WTC11 (cell line): Measurements from ENCODE around the gene RPP40. TPM values are rescaled to one million over a fixed set of nuclear protein-coding genes. Genes with fewer than 3 reads are reported as not detected.
A peak's percentile ranks its signal among the peaks of the same experiment; 100 is the strongest.

Source experiments
- ATAC-seq: fragments of 200-7000 bp; cut with Tn5 transposase; 2 replicates; pipeline ENCODE4 v1.10.0; 2021; ENCODE audit warnings: mild to moderate bottlenecking, moderate library complexity
- CTCF ChIA-PET: fragments of 300-600 bp; sonication (Branson Sonifier 250); formaldehyde crosslinking; loops from one replicate; lab custom pipeline; 2021; ENCODE audit warnings: antibody characterized with exemption; lab: Charles Lee
- POLR2A ChIA-PET: fragments of 350-600 bp; sonication (Branson Sonifier 250); formaldehyde crosslinking; loops from one replicate; lab custom pipeline; 2021; ENCODE audit warnings: antibody characterized with exemption; lab: Charles Lee
- DNase-seq: peaks from one replicate; pipeline ENCODE4 v3.0.0; 2021; ENCODE audit warnings: low spot score
- H3K27ac Mint-ChIP-seq: 2 replicates; pipeline ENCODE4 v1.8.0; 2021; ENCODE audit warnings: mixed read lengths
- H3K27me3 Mint-ChIP-seq: 2 replicates; pipeline ENCODE4 v1.8.0; 2021; ENCODE audit warnings: low read depth, mild to moderate bottlenecking, moderate library complexity, mixed read lengths
- H3K36me3 Mint-ChIP-seq: 2 replicates; pipeline ENCODE4 v1.8.0; 2021; ENCODE audit warnings: mixed read lengths
- H3K4me1 Mint-ChIP-seq: 2 replicates; pipeline ENCODE4 v1.8.0; 2022; ENCODE audit warnings: mixed read lengths
- H3K4me3 Mint-ChIP-seq: 2 replicates; pipeline ENCODE4 v1.8.0; 2021; ENCODE audit warnings: mild to moderate bottlenecking, moderate library complexity, mixed read lengths
- H3K9me3 Mint-ChIP-seq: 2 replicates; pipeline ENCODE4 v1.8.0; 2021; ENCODE audit warnings: mixed read lengths
- ETV6 ChIP-seq: sonication (generic); formaldehyde crosslinking; IDR thresholded peaks from 2 replicates; pipeline ENCODE4 v1.8.1; 2022; ENCODE audit warnings: mild to moderate bottlenecking, missing genetic modification reagents
- GRHL2 ChIP-seq: fragments of 250-450 bp; sonication (Bioruptor Pico); IDR thresholded peaks from 2 replicates; pipeline ENCODE4 v1.8.0; 2022; ENCODE audit warnings: mild to moderate bottlenecking, moderate library complexity; ENCODE audit not compliant: insufficient replicate concordance, severe bottlenecking
- MYBL2 ChIP-seq: sonication (generic); formaldehyde crosslinking; IDR thresholded peaks from 2 replicates; pipeline ENCODE4 v1.8.1; 2023; ENCODE audit warnings: mild to moderate bottlenecking, moderate library complexity, missing genetic modification reagents
- NFE2L1 ChIP-seq: sonication (generic); formaldehyde crosslinking; IDR thresholded peaks from 2 replicates; pipeline ENCODE4 v1.8.1; 2023; ENCODE audit warnings: missing genetic modification reagents
- PRRX2 ChIP-seq: fragments of 250-450 bp; sonication (Bioruptor Pico); IDR thresholded peaks from 2 replicates; pipeline ENCODE4 v1.8.0; 2021; ENCODE audit warnings: mild to moderate bottlenecking
- RELA ChIP-seq: sonication (generic); formaldehyde crosslinking; IDR thresholded peaks from 2 replicates; pipeline ENCODE4 v1.8.1; 2022; ENCODE audit warnings: missing genetic modification reagents, mild to moderate bottlenecking, borderline replicate concordance
- SMAD3 ChIP-seq: sonication (generic); formaldehyde crosslinking; IDR thresholded peaks from 2 replicates; pipeline ENCODE4 v1.8.0; 2022; ENCODE audit warnings: missing genetic modification reagents, mild to moderate bottlenecking, borderline replicate concordance
- SP1 ChIP-seq: sonication (generic); formaldehyde crosslinking; conservative IDR thresholded peaks from 2 replicates; pipeline ENCODE4 v1.8.1; 2022; ENCODE audit warnings: missing genetic modification reagents
- TP53 ChIP-seq: sonication (generic); formaldehyde crosslinking; IDR thresholded peaks from 2 replicates; pipeline ENCODE4 v1.8.1; 2023; ENCODE audit warnings: mild to moderate bottlenecking, missing genetic modification reagents
- ZNF121 ChIP-seq: sonication (generic); formaldehyde crosslinking; IDR thresholded peaks from 2 replicates; pipeline ENCODE4 v1.8.0; 2023; ENCODE audit warnings: missing genetic modification reagents
- ZNF317 ChIP-seq: sonication (generic); formaldehyde crosslinking; IDR thresholded peaks from 2 replicates; pipeline ENCODE4 v1.8.1; 2023; ENCODE audit warnings: low read depth, mild to moderate bottlenecking, moderate library complexity, missing genetic modification reagents, borderline replicate concordance
- ZNF416 ChIP-seq: fragments of 250-450 bp; sonication (Bioruptor Pico); IDR thresholded peaks from 2 replicates; pipeline ENCODE4 v1.9.0; 2021; ENCODE audit warnings: mild to moderate bottlenecking, inconsistent platforms
- total RNA-seq: library from RNA; stranded (reverse); gene quantifications from 3 replicates; pipeline ENCODE4 v1.2.3, GENCODE V29; 2021
- TF ChIP-seq, protein P1 (sequence below): sonication (generic); formaldehyde crosslinking; IDR thresholded peaks from 2 replicates; pipeline ENCODE4 v1.8.0; 2023; ENCODE audit warnings: missing genetic modification reagents, mild to moderate bottlenecking, borderline replicate concordance
- TF ChIP-seq, protein P2 (sequence below): sonication (generic); formaldehyde crosslinking; IDR thresholded peaks from 2 replicates; pipeline ENCODE4 v1.8.0; 2022; ENCODE audit warnings: missing genetic modification reagents
- TF ChIP-seq, protein P3 (sequence below): sonication (generic); formaldehyde crosslinking; IDR thresholded peaks from 2 replicates; pipeline ENCODE4 v1.8.1; 2023; ENCODE audit warnings: mild to moderate bottlenecking, missing genetic modification reagents
- TF ChIP-seq, protein P4 (sequence below): sonication (generic); formaldehyde crosslinking; IDR thresholded peaks from 2 replicates; pipeline ENCODE4 v1.8.1; 2023; ENCODE audit warnings: mild to moderate bottlenecking, missing genetic modification reagents, borderline replicate concordance
- TF ChIP-seq, protein P5 (sequence below): sonication (generic); formaldehyde crosslinking; IDR thresholded peaks from 2 replicates; pipeline ENCODE4 v1.8.0; 2022; ENCODE audit warnings: mild to moderate bottlenecking, missing genetic modification reagents
- TF ChIP-seq, protein P6 (sequence below): fragments of 250-450 bp; sonication (Bioruptor Pico); IDR thresholded peaks from 2 replicates; pipeline ENCODE4 v1.9.0; 2021; ENCODE audit warnings: moderate library complexity, mild to moderate bottlenecking, inconsistent platforms, borderline replicate concordance
- TF ChIP-seq, protein P7 (sequence below): sonication (generic); formaldehyde crosslinking; IDR thresholded peaks from 2 replicates; pipeline ENCODE4 v1.8.0; 2023; ENCODE audit warnings: mild to moderate bottlenecking, missing genetic modification reagents

The RPP40 gene
- total RNA-seq, 1 experiment from 2014 or later: 12.2 TPM

DNA sequence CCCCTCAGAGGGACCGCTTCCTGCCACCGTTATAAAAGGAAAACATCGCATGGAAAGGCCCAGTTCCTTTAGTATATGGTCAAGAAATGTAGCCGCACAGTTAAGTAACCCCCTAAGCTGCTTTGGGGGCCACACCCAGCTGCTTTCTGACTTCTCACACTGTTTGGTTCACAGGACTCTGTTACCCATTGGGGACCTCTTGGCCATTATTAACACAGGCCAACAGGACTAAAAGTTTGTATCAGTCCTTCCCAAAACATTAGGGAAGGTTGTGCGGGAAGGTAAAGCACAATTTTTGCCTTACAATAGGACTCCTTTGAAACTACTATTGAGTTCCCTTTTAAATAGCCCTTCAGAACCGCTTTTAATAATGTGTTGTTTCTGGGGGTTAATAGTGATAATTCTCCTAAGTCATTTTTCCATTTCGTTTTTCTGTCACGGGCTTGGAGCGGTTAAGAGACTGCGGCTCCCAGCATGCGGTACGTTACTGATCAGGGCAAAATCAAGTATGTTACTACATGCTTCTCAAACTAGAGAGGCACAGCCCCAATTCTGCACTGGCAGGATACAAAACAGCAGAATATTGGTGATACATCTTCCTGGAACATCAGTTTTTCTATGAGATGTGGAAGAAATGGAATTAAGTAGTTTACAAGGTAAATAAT, 668 bp upstream of the RPP40 start:
- Mint-ChIP-seq H3K4me1 (peaks cover 4% of the 10 kb centered on the region), H3K27ac (peak overlapping the region; percentile 13; the same call in 1 of the 2 replicates), H3K9me3 (no peaks in the 10 kb centered on the region), H3K4me3 (peak overlapping the region; percentile 89), H3K36me3 (peaks cover 10% of the 10 kb centered on the region; the same call in 1 of the 2 replicates), H3K27me3 (no peaks in the 10 kb centered on the region)
- POLR2A ChIA-PET: no interaction called here
- CTCF ChIA-PET: interaction anchor here (0.6 to 2.0 kb wide), 8 partner anchors 11 to 120 kb away, joined by 3 to 20 read pairs (median 8); no protein-coding TSS in a partner anchor
- ATAC-seq (no peak), DNase-seq (no peak)
- TF ChIP-seq RELA (no peak), NFE2L1 (CRISPR knock-in tag) (no peak), ZNF317 (CRISPR knock-in tag) (no peak), MYBL2 (CRISPR knock-in tag) (no peak), SMAD3 (CRISPR knock-in tag) (no peak), GRHL2 (CRISPR knock-in tag) (no peak), PRRX2 (CRISPR knock-in tag) (no peak), ZNF416 (CRISPR knock-in tag) (no peak), TP53 (CRISPR knock-in tag) (no peak), ETV6 (CRISPR knock-in tag) (no peak), ZNF121 (CRISPR knock-in tag) (no peak), SP1 (CRISPR knock-in tag) (no peak)
- TF ChIP-seq, protein P1, sequence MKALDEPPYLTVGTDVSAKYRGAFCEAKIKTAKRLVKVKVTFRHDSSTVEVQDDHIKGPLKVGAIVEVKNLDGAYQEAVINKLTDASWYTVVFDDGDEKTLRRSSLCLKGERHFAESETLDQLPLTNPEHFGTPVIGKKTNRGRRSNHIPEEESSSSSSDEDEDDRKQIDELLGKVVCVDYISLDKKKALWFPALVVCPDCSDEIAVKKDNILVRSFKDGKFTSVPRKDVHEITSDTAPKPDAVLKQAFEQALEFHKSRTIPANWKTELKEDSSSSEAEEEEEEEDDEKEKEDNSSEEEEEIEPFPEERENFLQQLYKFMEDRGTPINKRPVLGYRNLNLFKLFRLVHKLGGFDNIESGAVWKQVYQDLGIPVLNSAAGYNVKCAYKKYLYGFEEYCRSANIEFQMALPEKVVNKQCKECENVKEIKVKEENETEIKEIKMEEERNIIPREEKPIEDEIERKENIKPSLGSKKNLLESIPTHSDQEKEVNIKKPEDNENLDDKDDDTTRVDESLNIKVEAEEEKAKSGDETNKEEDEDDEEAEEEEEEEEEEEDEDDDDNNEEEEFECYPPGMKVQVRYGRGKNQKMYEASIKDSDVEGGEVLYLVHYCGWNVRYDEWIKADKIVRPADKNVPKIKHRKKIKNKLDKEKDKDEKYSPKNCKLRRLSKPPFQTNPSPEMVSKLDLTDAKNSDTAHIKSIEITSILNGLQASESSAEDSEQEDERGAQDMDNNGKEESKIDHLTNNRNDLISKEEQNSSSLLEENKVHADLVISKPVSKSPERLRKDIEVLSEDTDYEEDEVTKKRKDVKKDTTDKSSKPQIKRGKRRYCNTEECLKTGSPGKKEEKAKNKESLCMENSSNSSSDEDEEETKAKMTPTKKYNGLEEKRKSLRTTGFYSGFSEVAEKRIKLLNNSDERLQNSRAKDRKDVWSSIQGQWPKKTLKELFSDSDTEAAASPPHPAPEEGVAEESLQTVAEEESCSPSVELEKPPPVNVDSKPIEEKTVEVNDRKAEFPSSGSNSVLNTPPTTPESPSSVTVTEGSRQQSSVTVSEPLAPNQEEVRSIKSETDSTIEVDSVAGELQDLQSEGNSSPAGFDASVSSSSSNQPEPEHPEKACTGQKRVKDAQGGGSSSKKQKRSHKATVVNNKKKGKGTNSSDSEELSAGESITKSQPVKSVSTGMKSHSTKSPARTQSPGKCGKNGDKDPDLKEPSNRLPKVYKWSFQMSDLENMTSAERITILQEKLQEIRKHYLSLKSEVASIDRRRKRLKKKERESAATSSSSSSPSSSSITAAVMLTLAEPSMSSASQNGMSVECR (CRISPR knock-in tag): no peak
- TF ChIP-seq, protein P2, sequence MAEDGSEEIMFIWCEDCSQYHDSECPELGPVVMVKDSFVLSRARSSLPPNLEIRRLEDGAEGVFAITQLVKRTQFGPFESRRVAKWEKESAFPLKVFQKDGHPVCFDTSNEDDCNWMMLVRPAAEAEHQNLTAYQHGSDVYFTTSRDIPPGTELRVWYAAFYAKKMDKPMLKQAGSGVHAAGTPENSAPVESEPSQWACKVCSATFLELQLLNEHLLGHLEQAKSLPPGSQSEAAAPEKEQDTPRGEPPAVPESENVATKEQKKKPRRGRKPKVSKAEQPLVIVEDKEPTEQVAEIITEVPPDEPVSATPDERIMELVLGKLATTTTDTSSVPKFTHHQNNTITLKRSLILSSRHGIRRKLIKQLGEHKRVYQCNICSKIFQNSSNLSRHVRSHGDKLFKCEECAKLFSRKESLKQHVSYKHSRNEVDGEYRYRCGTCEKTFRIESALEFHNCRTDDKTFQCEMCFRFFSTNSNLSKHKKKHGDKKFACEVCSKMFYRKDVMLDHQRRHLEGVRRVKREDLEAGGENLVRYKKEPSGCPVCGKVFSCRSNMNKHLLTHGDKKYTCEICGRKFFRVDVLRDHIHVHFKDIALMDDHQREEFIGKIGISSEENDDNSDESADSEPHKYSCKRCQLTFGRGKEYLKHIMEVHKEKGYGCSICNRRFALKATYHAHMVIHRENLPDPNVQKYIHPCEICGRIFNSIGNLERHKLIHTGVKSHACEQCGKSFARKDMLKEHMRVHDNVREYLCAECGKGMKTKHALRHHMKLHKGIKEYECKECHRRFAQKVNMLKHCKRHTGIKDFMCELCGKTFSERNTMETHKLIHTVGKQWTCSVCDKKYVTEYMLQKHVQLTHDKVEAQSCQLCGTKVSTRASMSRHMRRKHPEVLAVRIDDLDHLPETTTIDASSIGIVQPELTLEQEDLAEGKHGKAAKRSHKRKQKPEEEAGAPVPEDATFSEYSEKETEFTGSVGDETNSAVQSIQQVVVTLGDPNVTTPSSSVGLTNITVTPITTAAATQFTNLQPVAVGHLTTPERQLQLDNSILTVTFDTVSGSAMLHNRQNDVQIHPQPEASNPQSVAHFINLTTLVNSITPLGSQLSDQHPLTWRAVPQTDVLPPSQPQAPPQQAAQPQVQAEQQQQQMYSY (CRISPR knock-in tag): no peak
- TF ChIP-seq, protein P3, sequence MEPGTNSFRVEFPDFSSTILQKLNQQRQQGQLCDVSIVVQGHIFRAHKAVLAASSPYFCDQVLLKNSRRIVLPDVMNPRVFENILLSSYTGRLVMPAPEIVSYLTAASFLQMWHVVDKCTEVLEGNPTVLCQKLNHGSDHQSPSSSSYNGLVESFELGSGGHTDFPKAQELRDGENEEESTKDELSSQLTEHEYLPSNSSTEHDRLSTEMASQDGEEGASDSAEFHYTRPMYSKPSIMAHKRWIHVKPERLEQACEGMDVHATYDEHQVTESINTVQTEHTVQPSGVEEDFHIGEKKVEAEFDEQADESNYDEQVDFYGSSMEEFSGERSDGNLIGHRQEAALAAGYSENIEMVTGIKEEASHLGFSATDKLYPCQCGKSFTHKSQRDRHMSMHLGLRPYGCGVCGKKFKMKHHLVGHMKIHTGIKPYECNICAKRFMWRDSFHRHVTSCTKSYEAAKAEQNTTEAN (CRISPR knock-in tag): no peak
- TF ChIP-seq, protein P4, sequence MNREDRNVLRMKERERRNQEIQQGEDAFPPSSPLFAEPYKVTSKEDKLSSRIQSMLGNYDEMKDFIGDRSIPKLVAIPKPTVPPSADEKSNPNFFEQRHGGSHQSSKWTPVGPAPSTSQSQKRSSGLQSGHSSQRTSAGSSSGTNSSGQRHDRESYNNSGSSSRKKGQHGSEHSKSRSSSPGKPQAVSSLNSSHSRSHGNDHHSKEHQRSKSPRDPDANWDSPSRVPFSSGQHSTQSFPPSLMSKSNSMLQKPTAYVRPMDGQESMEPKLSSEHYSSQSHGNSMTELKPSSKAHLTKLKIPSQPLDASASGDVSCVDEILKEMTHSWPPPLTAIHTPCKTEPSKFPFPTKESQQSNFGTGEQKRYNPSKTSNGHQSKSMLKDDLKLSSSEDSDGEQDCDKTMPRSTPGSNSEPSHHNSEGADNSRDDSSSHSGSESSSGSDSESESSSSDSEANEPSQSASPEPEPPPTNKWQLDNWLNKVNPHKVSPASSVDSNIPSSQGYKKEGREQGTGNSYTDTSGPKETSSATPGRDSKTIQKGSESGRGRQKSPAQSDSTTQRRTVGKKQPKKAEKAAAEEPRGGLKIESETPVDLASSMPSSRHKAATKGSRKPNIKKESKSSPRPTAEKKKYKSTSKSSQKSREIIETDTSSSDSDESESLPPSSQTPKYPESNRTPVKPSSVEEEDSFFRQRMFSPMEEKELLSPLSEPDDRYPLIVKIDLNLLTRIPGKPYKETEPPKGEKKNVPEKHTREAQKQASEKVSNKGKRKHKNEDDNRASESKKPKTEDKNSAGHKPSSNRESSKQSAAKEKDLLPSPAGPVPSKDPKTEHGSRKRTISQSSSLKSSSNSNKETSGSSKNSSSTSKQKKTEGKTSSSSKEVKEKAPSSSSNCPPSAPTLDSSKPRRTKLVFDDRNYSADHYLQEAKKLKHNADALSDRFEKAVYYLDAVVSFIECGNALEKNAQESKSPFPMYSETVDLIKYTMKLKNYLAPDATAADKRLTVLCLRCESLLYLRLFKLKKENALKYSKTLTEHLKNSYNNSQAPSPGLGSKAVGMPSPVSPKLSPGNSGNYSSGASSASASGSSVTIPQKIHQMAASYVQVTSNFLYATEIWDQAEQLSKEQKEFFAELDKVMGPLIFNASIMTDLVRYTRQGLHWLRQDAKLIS (CRISPR knock-in tag): no peak
- TF ChIP-seq, protein P5, sequence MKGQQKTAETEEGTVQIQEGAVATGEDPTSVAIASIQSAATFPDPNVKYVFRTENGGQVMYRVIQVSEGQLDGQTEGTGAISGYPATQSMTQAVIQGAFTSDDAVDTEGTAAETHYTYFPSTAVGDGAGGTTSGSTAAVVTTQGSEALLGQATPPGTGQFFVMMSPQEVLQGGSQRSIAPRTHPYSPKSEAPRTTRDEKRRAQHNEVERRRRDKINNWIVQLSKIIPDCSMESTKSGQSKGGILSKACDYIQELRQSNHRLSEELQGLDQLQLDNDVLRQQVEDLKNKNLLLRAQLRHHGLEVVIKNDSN (CRISPR knock-in tag): no peak
- TF ChIP-seq, protein P6, sequence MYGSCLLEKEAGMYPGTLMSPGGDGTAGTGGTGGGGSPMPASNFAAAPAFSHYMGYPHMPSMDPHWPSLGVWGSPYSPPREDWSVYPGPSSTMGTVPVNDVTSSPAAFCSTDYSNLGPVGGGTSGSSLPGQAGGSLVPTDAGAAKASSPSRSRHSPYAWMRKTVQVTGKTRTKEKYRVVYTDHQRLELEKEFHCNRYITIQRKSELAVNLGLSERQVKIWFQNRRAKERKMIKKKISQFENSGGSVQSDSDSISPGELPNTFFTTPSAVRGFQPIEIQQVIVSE (CRISPR knock-in tag): no peak
- TF ChIP-seq, protein P7, sequence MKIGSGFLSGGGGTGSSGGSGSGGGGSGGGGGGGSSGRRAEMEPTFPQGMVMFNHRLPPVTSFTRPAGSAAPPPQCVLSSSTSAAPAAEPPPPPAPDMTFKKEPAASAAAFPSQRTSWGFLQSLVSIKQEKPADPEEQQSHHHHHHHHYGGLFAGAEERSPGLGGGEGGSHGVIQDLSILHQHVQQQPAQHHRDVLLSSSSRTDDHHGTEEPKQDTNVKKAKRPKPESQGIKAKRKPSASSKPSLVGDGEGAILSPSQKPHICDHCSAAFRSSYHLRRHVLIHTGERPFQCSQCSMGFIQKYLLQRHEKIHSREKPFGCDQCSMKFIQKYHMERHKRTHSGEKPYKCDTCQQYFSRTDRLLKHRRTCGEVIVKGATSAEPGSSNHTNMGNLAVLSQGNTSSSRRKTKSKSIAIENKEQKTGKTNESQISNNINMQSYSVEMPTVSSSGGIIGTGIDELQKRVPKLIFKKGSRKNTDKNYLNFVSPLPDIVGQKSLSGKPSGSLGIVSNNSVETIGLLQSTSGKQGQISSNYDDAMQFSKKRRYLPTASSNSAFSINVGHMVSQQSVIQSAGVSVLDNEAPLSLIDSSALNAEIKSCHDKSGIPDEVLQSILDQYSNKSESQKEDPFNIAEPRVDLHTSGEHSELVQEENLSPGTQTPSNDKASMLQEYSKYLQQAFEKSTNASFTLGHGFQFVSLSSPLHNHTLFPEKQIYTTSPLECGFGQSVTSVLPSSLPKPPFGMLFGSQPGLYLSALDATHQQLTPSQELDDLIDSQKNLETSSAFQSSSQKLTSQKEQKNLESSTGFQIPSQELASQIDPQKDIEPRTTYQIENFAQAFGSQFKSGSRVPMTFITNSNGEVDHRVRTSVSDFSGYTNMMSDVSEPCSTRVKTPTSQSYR (CRISPR knock-in tag): no peak
